Hematopoietic multipotent progenitor cell treated with erythropoietin and hydrocortisone succinate and interleukin-3 and kit ligand, for 6 days (in vitro differentiated cells): ENCODE results near the gene BLM.
A peak's percentile ranks its signal among the peaks of the same experiment; 100 is the strongest.

Source experiments
- DNase-seq: peaks from one replicate; pipeline ENCODE4 v3.0.0-alpha.2; 2015

Gene BLM

GRCh38 chr15:90794538-90794937 lies 77.4 kb downstream of the BLM start:
- DNase-seq: no peak

DNA sequence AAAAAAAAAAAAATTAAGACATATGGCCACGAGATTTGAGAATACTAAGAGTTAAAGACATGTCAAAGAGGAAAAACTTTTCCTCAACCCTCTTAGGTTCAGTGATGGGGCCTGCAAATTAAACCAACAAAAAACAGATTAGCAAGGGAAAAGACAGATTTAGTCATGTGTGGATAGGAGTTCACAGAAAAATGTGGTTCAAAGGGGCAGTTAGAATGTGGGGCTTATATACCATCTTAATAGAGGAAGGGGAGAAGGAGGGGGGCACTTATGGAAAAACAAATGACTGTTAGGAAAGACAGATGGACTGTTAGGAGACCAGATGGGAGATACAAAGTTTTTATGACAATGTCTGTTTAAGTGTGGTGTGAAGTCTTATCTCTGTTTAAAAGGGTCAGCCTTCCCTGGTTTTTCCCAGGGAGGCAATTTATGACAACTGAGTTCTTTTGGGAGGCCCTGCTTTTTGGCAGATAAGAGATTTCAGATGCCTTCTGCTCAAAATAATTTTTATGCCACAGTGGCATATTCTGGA lies 82.6 kb downstream of the BLM start:
- DNase-seq: peak; percentile 37

- DNase-seq: no peak
Observed at GRCh38 chr15:90801803-90802202, 84.7 kb downstream of the BLM start.

- DNase-seq: no peak
Observed at GRCh38 chr15:90807074-90807785, 90.1 kb downstream of the BLM start.

GRCh38 chr15:90807786-90808086 lies 90.6 kb downstream of the BLM start:
- no peak for DNase-seq

- no peak for DNase-seq
Observed at GRCh38 chr15:90808517-90809235, 91.5 kb downstream of the BLM start.

DNA sequence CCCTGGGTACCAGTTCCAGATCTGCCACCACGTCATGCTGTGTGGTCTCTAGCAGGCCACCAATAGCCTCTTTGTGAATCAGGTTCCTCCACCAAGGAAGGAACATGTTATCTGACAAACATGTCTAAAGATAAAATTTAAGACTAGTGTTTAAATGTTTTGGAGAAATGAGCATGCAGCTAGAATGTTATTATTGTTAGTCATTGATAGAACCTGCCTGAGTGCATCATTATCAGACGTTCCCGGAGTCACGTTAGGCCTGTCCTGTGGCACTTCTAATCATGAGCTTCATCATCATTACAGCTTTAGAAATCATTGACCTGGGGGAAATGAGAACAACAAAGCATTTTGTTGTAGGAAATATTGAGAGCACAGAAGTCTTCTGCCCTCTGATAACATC lies 92.4 kb downstream of the BLM start:
- no peak for DNase-seq

- no peak for DNase-seq
Observed at GRCh38 chr15:90810354-90810753, 93.2 kb downstream of the BLM start.

GRCh38 chr15:90812171-90812957 lies 95.2 kb downstream of the BLM start:
- DNase-seq: no peak

DNA sequence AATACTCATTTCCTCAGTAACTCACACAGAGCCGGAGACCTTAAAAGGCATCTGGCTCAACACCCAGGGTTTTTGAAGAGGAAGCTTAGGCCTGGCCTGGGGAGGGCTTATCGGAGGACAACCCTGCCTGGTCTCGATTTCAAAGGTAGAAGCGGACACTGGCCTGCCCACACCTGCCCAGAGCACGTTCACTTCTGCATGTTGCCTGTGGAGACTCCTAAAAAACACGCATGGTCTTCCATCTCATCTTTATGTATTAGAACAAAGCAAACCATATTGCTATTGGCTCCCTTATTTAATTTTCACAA lies 95.8 kb downstream of the BLM start:
- DNase-seq: no peak

- no peak for DNase-seq
Observed at GRCh38 chr15:90813796-90814190, 96.6 kb downstream of the BLM start.

GRCh38 chr15:90814191-90814821 lies 97.2 kb downstream of the BLM start:
- no peak for DNase-seq

GRCh38 chr15:90816401-90817116 lies 99.4 kb downstream of the BLM start:
- no peak for DNase-seq

DNA sequence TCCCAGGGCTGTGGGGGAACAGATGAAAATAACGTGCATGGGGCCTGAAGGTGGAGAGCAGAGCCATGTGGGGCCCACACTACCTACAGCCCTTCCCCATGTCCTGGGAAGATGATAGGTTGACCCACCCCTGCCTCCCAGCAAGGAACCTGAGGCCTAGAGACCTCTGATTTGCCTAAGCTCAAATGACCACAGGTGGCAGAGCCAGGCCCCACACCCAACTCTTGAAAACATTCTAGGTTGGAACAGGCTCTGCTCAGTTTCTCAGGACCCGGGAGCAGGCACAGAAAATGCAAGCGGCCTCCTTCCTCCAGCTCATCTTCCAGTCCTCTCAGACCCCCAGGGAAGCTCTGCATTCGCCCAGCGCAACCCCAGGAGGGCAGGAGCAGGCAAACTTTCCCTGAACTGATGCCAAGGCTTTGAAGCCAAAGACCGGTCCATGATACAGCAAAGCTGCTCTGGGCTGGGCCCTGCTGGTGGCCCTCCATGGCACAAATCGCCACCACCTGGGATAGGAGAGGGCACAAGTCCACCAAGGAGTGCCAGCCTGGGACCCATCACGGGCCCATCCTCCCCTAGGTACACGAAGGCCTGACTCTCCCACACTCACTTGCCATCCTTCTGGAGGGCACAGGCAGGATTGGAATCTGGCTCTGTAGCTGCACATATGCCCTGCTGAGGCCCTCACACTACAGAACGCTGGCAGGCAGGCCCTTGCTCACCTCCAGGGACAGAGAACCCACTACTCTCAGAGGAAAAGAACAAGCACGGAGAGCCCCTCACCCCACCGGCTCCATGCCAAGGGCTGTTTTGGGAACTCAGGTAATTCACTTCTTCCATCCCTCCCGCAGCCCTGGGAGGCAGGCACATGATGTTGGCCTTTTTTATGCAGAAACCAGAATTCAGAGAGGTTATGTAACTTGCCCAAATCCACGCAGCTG lies 100.2 kb downstream of the BLM start:
- DNase-seq: no peak

DNA sequence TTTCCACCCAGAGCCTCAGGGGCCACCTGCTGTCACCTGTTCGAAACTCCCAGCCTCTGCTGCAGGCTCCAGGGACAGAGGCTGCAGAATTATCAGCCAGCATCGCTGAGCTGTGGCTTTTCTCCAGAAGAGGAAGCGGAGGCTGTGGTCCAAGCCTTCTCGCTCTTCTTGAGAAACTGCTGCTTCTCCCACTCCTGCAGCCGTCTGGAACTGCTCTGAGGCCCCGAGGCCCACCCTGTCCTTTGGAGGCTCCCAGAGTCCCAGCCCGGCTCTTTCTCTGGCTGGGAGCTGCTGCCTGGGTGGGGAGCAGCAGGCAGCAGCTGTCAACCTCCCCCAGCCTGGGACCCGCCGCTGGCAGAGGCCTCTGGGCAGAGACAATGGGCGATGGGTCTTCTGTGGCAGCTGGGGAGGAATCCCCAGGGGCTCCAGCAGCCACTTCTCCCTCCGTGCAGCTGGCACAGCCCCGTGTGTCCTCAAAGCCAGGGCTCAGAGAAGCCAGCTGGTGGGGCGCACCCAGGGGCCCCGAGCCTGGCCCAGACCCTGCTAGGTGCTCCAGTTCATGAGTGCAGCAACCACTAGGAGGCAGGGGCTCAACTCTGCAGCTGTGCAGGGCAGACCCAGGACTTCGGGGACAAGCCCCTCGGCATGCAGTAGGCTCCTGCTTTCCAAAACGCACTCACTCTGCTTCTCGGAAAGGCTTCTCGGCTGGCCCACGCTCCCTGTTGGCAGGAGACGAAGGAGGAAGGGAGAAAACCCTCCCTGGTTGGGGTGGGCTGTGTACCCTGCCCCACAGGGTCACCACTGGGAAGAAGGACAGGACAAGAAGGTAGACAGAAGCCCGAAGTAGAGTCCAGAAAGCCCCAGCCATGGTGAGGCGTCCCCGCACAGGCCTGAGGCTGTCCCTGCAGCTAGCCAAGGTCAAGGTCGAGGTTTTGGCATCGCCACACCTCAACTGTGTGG lies 101.4 kb downstream of the BLM start:
- peak; percentile 78 for DNase-seq

GRCh38 chr15:90819390-90819789 lies 102.2 kb downstream of the BLM start:
- peak; percentile 37 for DNase-seq

DNA sequence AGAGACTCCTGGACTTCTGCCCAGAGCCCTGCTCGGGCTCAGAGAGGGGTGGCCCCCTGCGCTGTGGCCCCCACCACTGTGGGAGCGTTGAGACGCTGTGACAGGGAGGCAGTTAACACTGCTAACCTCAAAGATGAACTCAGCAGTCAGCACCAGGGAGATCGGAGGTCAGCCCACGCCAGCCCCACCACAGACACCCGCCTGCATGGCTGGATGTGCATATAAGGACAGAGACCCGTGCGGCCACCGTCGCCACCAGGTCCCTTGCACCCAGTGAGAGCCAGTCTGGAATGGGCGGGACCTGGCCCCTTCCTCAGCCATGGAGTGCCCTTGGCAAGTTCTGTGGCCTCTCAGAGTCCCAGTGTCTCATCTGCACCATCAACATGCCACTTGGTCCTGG lies 102.7 kb downstream of the BLM start:
- DNase-seq: peak; percentile 54

DNA sequence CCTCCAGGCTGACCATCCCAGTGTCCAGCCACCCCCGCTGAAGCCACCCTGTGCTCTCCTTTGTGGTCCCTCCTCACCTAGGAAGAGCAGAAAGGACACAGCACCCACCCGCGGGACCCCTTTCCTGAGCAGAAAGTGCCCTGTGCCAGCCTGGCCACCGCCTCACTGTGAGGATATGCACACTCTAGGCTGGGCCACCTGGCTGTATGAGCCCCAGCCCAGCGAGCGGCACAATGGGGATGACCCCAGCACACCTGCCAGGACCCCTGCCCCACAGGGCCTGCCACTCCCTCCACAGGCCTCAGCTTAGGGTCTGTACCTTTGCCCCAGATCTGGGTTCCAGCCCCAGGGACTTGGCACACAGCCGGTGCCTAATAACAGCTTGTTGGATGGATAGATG lies 103.3 kb downstream of the BLM start:
- no peak for DNase-seq

- DNase-seq: no peak
Observed at GRCh38 chr15:90822204-90822955, 105.2 kb downstream of the BLM start.
